ENCODE results near the gene PROB1. TPM values are rescaled to one million over a fixed set of nuclear protein-coding genes. Genes with fewer than 3 reads are reported as not detected.
"Not testable (repeated sequence)": the region's sequence is repeated elsewhere in the genome, so short reads cannot be mapped to it uniquely, and the experiment has no call there.

The PROB1 gene
- polyA plus RNA-seq, 1 donor from 2014 or later, result 0.74 TPM

DNA sequence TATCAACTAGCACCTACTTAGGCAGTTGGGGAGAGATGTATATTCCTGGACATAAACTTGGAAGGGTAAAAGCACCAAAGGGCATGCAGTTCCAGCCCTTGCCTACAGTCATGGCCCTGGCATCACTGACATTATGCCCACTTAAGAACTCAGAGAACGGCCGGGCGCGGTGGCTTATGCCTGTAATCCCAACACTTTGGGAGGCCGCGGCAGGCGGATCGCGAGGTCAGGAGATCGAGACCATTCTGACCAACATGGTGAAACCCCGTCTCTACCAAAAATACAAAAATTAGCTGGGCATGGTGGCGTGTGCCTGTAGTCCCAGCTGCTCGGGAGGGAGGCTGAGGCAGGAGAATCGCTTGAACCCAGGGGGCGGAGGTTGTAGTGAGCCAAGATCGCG lies 45.5 kb upstream of the PROB1 start:
- not testable (repeated sequence) for H3K27ac ChIP-seq (ENCODE audit: low read length); H3K4me3 ChIP-seq (ENCODE audit: low read length)

GRCh38 chr5:139439013-139439903 lies 44.4 kb upstream of the PROB1 start, which contains the start of gene DNAJC18:
Gene DNAJC18 (minus strand): TSS chr5:139439525. CDS start chr5:139439445, 80 bp downstream.
- peak within 1 kb of the TSS; percentile 95 for H3K9ac ChIP-seq (ENCODE audit: low read length)
- no peaks in the 10 kb centered on the region for H3K9me3 ChIP-seq (ENCODE audit: low read length)
- no peaks in the 10 kb centered on the region for H3K27me3 ChIP-seq (ENCODE audit: insufficient read depth, low read depth, low read length)
- H3K27ac ChIP-seq (ENCODE audit: low read length), result peak within 1 kb of the TSS; percentile 89
- TF ChIP-seq RAD21 (conservative IDR thresholded peaks at IDR 0.05) (peak; percentile 48), TAF1 (IDR thresholded peaks at IDR 0.05; ENCODE audit: low read depth) (no peak), POLR2AphosphoS5 (IDR thresholded peaks at IDR 0.05) (peak; percentile 86), MXI1 (conservative IDR thresholded peaks at IDR 0.05; ENCODE audit: poor library complexity, severe bottlenecking) (peak; percentile 75), SMC3 (conservative IDR thresholded peaks at IDR 0.05; ENCODE audit: poor library complexity) (peak; percentile 59), EP300 (conservative IDR thresholded peaks at IDR 0.05; ENCODE audit: poor library complexity, severe bottlenecking) (peak; percentile 62), EZH2 (IDR thresholded peaks at IDR 0.05; ENCODE audit: borderline replicate concordance, insufficient read depth, low read length, poor library complexity, severe bottlenecking) (no peak), REST (IDR thresholded peaks at IDR 0.05; ENCODE audit: borderline replicate concordance) (peak; percentile 69)
- TF ChIP-seq, protein P1, sequence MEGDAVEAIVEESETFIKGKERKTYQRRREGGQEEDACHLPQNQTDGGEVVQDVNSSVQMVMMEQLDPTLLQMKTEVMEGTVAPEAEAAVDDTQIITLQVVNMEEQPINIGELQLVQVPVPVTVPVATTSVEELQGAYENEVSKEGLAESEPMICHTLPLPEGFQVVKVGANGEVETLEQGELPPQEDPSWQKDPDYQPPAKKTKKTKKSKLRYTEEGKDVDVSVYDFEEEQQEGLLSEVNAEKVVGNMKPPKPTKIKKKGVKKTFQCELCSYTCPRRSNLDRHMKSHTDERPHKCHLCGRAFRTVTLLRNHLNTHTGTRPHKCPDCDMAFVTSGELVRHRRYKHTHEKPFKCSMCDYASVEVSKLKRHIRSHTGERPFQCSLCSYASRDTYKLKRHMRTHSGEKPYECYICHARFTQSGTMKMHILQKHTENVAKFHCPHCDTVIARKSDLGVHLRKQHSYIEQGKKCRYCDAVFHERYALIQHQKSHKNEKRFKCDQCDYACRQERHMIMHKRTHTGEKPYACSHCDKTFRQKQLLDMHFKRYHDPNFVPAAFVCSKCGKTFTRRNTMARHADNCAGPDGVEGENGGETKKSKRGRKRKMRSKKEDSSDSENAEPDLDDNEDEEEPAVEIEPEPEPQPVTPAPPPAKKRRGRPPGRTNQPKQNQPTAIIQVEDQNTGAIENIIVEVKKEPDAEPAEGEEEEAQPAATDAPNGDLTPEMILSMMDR (IDR thresholded peaks at IDR 0.05; ENCODE audit: poor library complexity, severe bottlenecking), result peak; percentile 25
- H3K36me3 ChIP-seq (ENCODE audit: insufficient read depth, low read length), result no peaks in the 10 kb centered on the region
- peaks cover 3% of the 10 kb centered on the region for H3K79me2 ChIP-seq (replicated peaks; ENCODE audit: insufficient read depth, low read length)
- H3K4me3 ChIP-seq (ENCODE audit: low read length), result peak within 1 kb of the TSS; percentile 85
- H3K4me2 ChIP-seq (ENCODE audit: low read length), result peak within 1 kb of the TSS; percentile 98
- no peaks in the 10 kb centered on the region for H3K9me2 ChIP-seq (ENCODE audit: insufficient read depth, low read length)
- peak within 1 kb of the TSS; percentile 96 for H2AFZ ChIP-seq (ENCODE audit: low read depth, low read length)
- no peaks in the 10 kb centered on the region for H4K20me1 ChIP-seq (ENCODE audit: insufficient read depth)
- no peaks in the 10 kb centered on the region for H3F3A ChIP-seq (ENCODE audit: insufficient read depth, low read length, poor library complexity, severe bottlenecking)

More for the DNA sequence above, 45.5 kb upstream of the PROB1 start:
- not testable (repeated sequence) for H3K9ac ChIP-seq (ENCODE audit: low read length); H3K36me3 ChIP-seq (ENCODE audit: insufficient read depth, low read length); H3K27me3 ChIP-seq (ENCODE audit: insufficient read depth, low read depth, low read length); H3K9me2 ChIP-seq (ENCODE audit: insufficient read depth, low read length); H4K20me1 ChIP-seq (ENCODE audit: insufficient read depth); H2AFZ ChIP-seq (ENCODE audit: low read depth, low read length); H3F3A ChIP-seq (ENCODE audit: insufficient read depth, low read length, poor library complexity, severe bottlenecking); H3K9me3 ChIP-seq (ENCODE audit: low read length); H3K4me2 ChIP-seq (ENCODE audit: low read length); H3K79me2 ChIP-seq (replicated peaks; ENCODE audit: insufficient read depth, low read length)
